Hippocampal formation (tissue), 2 donors: ENCODE results near the gene HK1.

Experiments
- DNase-seq, 2 donors: peaks; one replicate each; lab custom pipeline; 2025; lab: John Stamatoyannopoulos, UW

HK1 gene

GRCh38 chr10:69376662-69377061 lies 98.4 kb downstream of the HK1 start:
- DNase-seq, result no peak

GRCh38 chr10:69377191-69377590 lies 98.9 kb downstream of the HK1 start:
- no peak for DNase-seq

GRCh38 chr10:69377933-69378332 lies 99.6 kb downstream of the HK1 start:
- no peak for DNase-seq

GRCh38 chr10:69379800-69380199 lies 101.5 kb downstream of the HK1 start:
- DNase-seq, result no peak

GRCh38 chr10:69382382-69383117 lies 104.3 kb downstream of the HK1 start:
- no peak for DNase-seq

- DNase-seq, result no peak
These were observed 105.3 kb downstream of the HK1 start for GRCh38 chr10:69383558-69383957.

- DNase-seq, result no peak
These were observed 106.0 kb downstream of the HK1 start for GRCh38 chr10:69384320-69384719.

GRCh38 chr10:69385454-69386350 lies 107.4 kb downstream of the HK1 start:
- DNase-seq, result no peak

GRCh38 chr10:69387500-69387899 lies 109.2 kb downstream of the HK1 start:
- DNase-seq, result no peak

GRCh38 chr10:69388488-69388887 lies 110.2 kb downstream of the HK1 start:
- DNase-seq, result no peak

- no peak for DNase-seq
These were observed 111.7 kb downstream of the HK1 start for GRCh38 chr10:69389827-69390490.

- DNase-seq, result no peak
These were observed 112.9 kb downstream of the HK1 start for GRCh38 chr10:69391158-69391557.

GRCh38 chr10:69392481-69393000 lies 114.2 kb downstream of the HK1 start:
- peak; percentile 59 to 61 for DNase-seq

GRCh38 chr10:69394020-69394419 lies 115.7 kb downstream of the HK1 start:
- DNase-seq, result no peak

GRCh38 chr10:69397972-69398371 lies 119.7 kb downstream of the HK1 start:
- no peak for DNase-seq

GRCh38 chr10:69398466-69398865 lies 120.2 kb downstream of the HK1 start:
- no peak for DNase-seq

GRCh38 chr10:69400936-69401335 lies 122.6 kb downstream of the HK1 start:
- DNase-seq, result no peak

GRCh38 chr10:69401416-69401815 lies 123.1 kb downstream of the HK1 start:
- no peak for DNase-seq

GRCh38 chr10:69402386-69402785 lies 124.1 kb downstream of the HK1 start:
- DNase-seq, result no peak

GRCh38 chr10:69403066-69403465 lies 124.8 kb downstream of the HK1 start:
- no peak for DNase-seq

GRCh38 chr10:69403519-69403918 lies 125.2 kb downstream of the HK1 start:
- no peak for DNase-seq

- DNase-seq, result no peak
These were observed 126.5 kb downstream of the HK1 start for GRCh38 chr10:69404786-69405185.
